Activated T-cell treated with anti-CD3 and anti-CD28 coated beads, Interleukin-2, amount 50 U/mL, for 24 hours (primary cell): ENCODE measurements around the gene MYL9.

Experiments used
- DNase-seq: peaks from one replicate; pipeline ENCODE4 v3.0.0-alpha.2; 2020
- H3K27ac Mint-ChIP-seq: 2 replicates; pipeline ENCODE4 v1.8.0; 2020; ENCODE audit warnings: mild to moderate bottlenecking, mixed read lengths
- H3K27me3 Mint-ChIP-seq: 2 replicates; pipeline ENCODE4 v1.8.0; 2020; ENCODE audit warnings: mixed read lengths
- H3K36me3 Mint-ChIP-seq: 2 replicates; pipeline ENCODE4 v1.8.0; 2020; ENCODE audit warnings: low read depth, mixed read lengths
- H3K4me1 Mint-ChIP-seq: 2 replicates; pipeline ENCODE4 v1.8.0; 2020; ENCODE audit warnings: low read depth, mixed read lengths
- H3K4me3 Mint-ChIP-seq: 2 replicates; pipeline ENCODE4 v1.8.0; 2020; ENCODE audit warnings: mild to moderate bottlenecking, moderate library complexity, mixed read lengths
- H3K9me3 Mint-ChIP-seq: 2 replicates; pipeline ENCODE4 v1.8.0; 2020; ENCODE audit warnings: mixed read lengths

The MYL9 gene

GRCh38 chr20:36541227-36541767 lies at the start of gene MYL9:
TSS of gene MYL9 (plus strand) at chr20:36541519. CDS start at chr20:36544885, 3,366 bp downstream.
- peaks cover 4% of the 10 kb centered on the region for H3K27me3 Mint-ChIP-seq
- H3K4me3 Mint-ChIP-seq: no peak within 1 kb of the TSS
- DNase-seq: no peak
- no peak within 1 kb of the TSS for H3K27ac Mint-ChIP-seq
- peaks cover 1% of the 10 kb centered on the region for H3K4me1 Mint-ChIP-seq
- no peaks in the 10 kb centered on the region for H3K36me3 Mint-ChIP-seq
- no peaks in the 10 kb centered on the region for H3K9me3 Mint-ChIP-seq

- Mint-ChIP-seq H3K36me3 (peaks cover 8% of the 10 kb centered on the region), H3K4me3 (peak overlapping the region; percentile 36), H3K9me3 (no peaks in the 10 kb centered on the region), H3K27ac (peak overlapping the region; percentile 89), H3K27me3 (no peaks in the 10 kb centered on the region), H3K4me1 (peaks cover 40% of the 10 kb centered on the region)
- DNase-seq: peak; percentile 63
Measured at GRCh38 chr20:36491901-36492617, 49.3 kb upstream of the MYL9 start.

DNA sequence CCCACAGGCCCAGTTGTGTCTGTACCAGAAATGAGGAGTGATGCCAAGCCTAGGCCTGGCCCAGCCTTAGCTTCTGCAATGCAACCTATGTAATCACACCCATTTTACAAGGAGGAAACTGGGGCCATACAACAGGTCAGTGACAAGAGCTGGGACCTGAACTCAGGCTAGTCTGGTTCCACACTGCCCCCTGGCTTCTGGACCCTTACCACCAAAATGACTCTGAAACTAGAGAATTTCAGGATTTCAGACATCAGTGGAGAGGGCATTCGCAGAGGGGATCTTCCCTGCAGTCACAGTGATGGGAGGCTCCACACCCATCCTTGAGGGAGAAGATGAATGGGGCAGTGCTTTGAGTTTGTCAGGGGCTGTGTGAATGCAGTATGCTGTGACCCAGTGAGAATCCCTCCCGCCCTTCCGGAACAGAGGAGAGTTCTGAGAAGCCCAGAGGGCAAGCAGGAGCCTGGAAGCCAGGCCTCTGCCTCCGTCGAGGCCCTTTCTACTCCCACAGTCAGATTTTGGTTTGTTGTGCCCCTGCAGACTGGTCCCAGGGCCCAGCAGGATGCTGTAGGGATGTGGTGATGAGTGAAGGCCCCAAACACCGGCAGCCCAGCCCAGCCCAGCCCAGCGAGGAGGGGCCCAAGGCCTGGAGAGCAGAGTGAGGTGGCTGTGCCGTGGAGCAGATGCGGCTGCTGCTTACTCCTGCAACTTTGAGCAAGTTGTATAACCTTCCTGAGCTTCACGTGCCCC lies 48.1 kb upstream of the MYL9 start:
- H3K36me3 Mint-ChIP-seq: peaks cover 16% of the 10 kb centered on the region
- H3K27me3 Mint-ChIP-seq: no peaks in the 10 kb centered on the region
- DNase-seq: no peak
- no peaks in the 10 kb centered on the region for H3K9me3 Mint-ChIP-seq
- peak overlapping the region; percentile 32 for H3K27ac Mint-ChIP-seq
- peaks cover 37% of the 10 kb centered on the region for H3K4me1 Mint-ChIP-seq
- H3K4me3 Mint-ChIP-seq: no peak overlapping the region

DNA sequence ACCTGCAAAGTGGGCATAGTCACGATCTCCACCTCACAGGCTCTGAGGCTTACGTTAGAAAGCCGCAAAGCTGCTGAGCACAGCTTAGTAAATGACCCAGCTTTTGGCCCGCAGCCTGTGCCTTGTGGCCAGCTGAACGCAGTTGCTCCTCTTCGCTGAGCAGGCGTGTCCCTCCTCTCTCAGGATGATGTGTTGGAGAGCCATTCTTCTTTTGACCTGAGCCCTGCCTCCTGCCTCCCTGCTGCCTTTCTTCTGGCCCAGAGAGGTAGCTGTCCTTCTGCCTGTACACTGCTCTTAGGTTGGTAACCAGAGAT lies 47.6 kb upstream of the MYL9 start:
- Mint-ChIP-seq H3K36me3 (peaks cover 21% of the 10 kb centered on the region), H3K4me3 (no peak overlapping the region), H3K27ac (no peak overlapping the region), H3K9me3 (no peaks in the 10 kb centered on the region), H3K4me1 (peaks cover 37% of the 10 kb centered on the region), H3K27me3 (no peaks in the 10 kb centered on the region)
- DNase-seq: no peak

DNA sequence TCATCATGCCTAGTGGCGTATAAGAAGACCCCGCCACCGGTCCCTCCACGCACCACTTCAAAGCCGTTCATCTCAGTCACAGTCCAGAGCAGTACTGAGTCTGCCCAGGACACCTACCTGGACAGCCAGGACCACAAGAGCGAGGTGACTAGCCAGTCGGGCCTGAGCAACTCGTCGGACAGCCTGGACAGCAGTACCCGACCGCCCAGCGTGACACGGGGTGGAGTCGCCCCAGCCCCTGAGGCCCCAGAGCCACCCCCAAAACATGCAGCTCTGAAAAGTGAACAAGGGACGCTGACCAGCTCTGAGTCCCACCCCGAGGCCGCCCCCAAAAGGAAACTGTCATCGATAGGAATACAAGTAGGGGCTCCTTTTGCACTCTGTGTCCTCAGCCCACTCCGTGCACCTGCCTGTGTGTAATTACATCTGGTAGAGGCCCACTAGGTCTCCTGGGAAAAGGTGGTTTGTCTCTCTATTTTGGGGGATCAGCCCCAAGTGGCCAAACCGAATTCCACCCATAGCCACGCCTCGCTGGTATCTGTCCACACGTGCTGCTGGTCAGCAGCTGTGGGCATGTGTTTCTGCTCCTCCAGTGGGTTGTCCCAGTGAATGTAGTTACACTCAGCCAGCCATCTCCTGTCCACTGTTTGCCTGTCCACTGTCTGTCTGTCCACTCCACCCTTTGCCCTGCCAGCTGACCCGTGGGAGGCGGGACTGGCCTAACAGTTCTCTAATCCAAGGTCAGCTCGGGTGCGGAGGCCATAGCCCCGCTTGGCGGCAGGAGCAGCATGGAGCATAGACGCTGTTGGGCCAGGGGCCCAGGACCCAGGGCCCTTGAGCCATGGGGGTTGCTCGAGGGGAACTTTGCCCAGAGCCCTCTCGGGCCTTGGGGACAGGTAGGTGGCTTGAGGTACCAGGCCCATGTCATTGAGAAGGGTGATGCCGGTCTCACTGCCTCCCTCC lies 44.3 kb upstream of the MYL9 start:
- H3K27ac Mint-ChIP-seq: no peak overlapping the region

DNA sequence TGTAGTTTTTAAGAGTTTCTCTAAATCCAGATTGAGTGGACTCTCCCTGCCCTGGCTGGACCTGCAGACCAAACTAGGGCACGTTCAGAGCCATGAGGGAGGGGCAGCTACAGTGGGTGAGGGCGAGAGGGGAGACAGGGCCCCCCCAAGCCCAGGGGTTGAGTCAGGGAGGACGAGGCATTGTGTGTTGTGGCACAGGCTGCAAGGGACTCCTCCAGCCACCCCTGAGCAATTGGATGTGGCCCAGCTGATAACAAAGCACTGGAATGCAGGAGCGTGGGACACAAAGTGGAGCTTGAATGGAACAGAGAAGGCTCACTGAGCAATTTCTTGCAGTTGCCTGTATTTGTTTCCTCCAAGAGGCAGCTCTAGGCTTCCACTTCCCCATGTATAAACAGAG lies 43.5 kb upstream of the MYL9 start:
- no peaks in the 10 kb centered on the region for H3K27me3 Mint-ChIP-seq
- no peak overlapping the region for H3K27ac Mint-ChIP-seq
- H3K36me3 Mint-ChIP-seq: peaks cover 44% of the 10 kb centered on the region
- no peaks in the 10 kb centered on the region for H3K9me3 Mint-ChIP-seq
- no peak for DNase-seq
- H3K4me3 Mint-ChIP-seq: no peak overlapping the region
- peaks cover 17% of the 10 kb centered on the region for H3K4me1 Mint-ChIP-seq

More for the DNA sequence above, 44.3 kb upstream of the MYL9 start:
- Mint-ChIP-seq H3K27me3 (no peaks in the 10 kb centered on the region), H3K36me3 (peaks cover 44% of the 10 kb centered on the region), H3K4me3 (no peak overlapping the region), H3K9me3 (no peaks in the 10 kb centered on the region), H3K4me1 (peaks cover 25% of the 10 kb centered on the region)
- no peak for DNase-seq

- H3K27ac Mint-ChIP-seq: no peak overlapping the region
- H3K9me3 Mint-ChIP-seq: no peaks in the 10 kb centered on the region
- H3K4me1 Mint-ChIP-seq: peaks cover 12% of the 10 kb centered on the region
- no peak overlapping the region for H3K4me3 Mint-ChIP-seq
- H3K27me3 Mint-ChIP-seq: no peaks in the 10 kb centered on the region
- DNase-seq: no peak
- peaks cover 48% of the 10 kb centered on the region for H3K36me3 Mint-ChIP-seq
Measured at GRCh38 chr20:36498386-36499179, 42.7 kb upstream of the MYL9 start.

DNA sequence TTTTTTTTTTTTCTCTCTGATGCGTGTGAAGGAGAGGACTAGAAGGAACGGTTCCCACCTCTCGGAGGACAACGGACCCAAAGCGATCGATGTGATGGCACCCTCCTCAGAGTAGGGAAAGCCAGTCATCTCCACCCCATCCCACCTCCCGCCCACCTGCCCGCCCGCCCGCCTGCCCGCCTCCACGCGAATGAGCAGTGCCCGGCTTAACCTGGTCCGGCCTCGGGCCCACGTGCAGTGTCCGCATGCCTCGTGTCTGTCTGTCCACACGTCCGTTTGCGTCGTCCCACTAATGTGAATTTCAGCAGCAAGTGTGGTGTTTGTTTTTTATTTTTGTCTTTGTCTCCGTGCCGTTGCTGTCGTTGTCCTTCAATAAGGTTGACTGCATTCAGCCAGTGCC lies 42.1 kb upstream of the MYL9 start:
- Mint-ChIP-seq H3K27me3 (no peaks in the 10 kb centered on the region), H3K4me1 (peaks cover 8% of the 10 kb centered on the region), H3K9me3 (no peaks in the 10 kb centered on the region), H3K27ac (peak overlapping the region; percentile 35), H3K36me3 (peaks cover 50% of the 10 kb centered on the region), H3K4me3 (no peak overlapping the region)
- no peak for DNase-seq

- no peak overlapping the region for H3K4me3 Mint-ChIP-seq
- H3K36me3 Mint-ChIP-seq: peaks cover 56% of the 10 kb centered on the region
- H3K27ac Mint-ChIP-seq: no peak overlapping the region
- no peaks in the 10 kb centered on the region for H3K9me3 Mint-ChIP-seq
- no peaks in the 10 kb centered on the region for H3K27me3 Mint-ChIP-seq
- no peak for DNase-seq
- H3K4me1 Mint-ChIP-seq: peaks cover 8% of the 10 kb centered on the region
Measured at GRCh38 chr20:36499723-36500501, 41.4 kb upstream of the MYL9 start.

DNA sequence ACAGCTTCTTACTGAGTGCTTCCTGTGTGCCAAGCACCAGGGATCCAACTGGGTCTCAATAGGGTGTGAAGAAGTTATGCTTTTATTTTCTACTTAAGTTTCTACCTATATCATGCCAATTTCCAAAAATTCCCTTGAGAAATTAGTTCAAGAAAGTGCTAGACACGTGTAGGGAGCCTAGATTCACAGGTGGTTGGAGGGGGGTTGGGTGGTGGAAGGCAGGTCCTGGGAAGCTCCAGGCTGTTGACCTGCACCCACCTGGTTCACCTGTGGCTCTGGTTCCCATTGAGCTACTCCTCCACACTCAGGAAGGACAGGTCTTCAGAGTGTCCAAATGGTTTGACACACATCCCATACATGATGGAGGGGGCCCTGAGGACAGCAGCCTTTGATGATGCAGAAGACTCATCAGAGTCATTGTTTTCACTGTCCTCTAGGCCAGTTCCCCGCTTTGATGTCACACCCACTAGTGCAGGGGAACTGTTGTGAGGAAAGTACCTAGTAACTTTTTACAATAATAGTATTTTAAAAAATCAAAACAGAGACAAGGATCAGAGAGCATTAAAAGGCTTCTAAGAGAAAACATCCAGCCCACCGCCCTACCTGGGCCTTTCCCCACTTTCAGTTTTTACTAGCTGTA lies 39.8 kb upstream of the MYL9 start:
- Mint-ChIP-seq H3K27ac (peak overlapping the region; percentile 63), H3K4me3 (no peak overlapping the region), H3K36me3 (peaks cover 56% of the 10 kb centered on the region), H3K4me1 (peaks cover 8% of the 10 kb centered on the region), H3K27me3 (no peaks in the 10 kb centered on the region), H3K9me3 (no peaks in the 10 kb centered on the region)
- DNase-seq: no peak

DNA sequence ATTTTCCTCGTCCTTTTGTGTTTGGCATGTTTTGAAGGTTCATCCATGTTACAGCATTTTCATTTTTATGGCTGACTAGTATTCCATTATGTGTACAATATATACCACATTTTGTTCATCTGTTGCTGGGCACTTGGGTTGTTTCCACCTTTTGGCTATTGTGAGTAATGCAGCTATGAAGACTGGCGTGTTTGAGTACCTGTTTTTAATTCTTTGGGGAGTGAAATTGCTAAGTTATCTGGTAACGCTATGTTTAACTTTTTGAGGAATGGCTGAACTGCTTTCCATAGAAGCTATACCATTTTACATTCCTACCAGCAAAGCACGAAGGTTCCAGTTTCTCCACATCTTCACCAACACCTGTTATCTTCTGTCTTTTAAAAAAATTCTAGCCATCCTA lies 37.0 kb upstream of the MYL9 start:
- DNase-seq: no peak
- H3K36me3 Mint-ChIP-seq: peaks cover 52% of the 10 kb centered on the region
- no peak overlapping the region for H3K27ac Mint-ChIP-seq
- no peaks in the 10 kb centered on the region for H3K27me3 Mint-ChIP-seq
- H3K4me3 Mint-ChIP-seq: no peak overlapping the region
- H3K9me3 Mint-ChIP-seq: no peaks in the 10 kb centered on the region
- H3K4me1 Mint-ChIP-seq: peaks cover 10% of the 10 kb centered on the region

- Mint-ChIP-seq H3K9me3 (no peaks in the 10 kb centered on the region), H3K36me3 (peaks cover 38% of the 10 kb centered on the region), H3K27ac (no peak overlapping the region), H3K27me3 (no peaks in the 10 kb centered on the region), H3K4me1 (peaks cover 9% of the 10 kb centered on the region), H3K4me3 (no peak overlapping the region)
- DNase-seq: no peak
Measured at GRCh38 chr20:36506253-36506652, 35.1 kb upstream of the MYL9 start.

- Mint-ChIP-seq H3K36me3 (peaks cover 36% of the 10 kb centered on the region), H3K27ac (no peak overlapping the region), H3K9me3 (no peaks in the 10 kb centered on the region), H3K27me3 (no peaks in the 10 kb centered on the region), H3K4me3 (no peak overlapping the region), H3K4me1 (peaks cover 2% of the 10 kb centered on the region)
- no peak for DNase-seq
Measured at GRCh38 chr20:36507746-36508145, 33.6 kb upstream of the MYL9 start.
